ENCODE data around the gene AUTS2. TPM values are rescaled to one million over a fixed set of nuclear protein-coding genes. Genes with fewer than 3 reads are reported as not detected.

Gene AUTS2
- total RNA-seq, 1 experiment from 2014 or later = 2.5 TPM

DNA sequence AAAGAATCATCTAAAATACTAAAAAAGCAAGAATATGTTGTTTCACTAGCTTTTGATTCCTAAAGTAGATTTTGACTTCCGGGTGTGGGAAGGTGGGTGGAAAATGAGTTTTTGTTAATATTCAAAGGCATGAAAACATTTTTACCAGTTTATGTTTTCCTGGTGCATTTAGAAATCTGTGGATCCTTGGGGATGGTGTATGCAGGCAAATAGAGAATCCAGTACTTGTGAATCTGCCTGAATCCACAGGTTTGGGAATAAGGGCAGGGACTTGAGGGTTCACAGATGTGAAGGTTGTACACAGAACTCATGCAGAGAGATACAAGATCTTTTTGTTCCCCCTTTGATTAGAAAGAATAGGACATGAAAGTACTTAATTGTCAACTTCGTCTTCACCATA lies 22.4 kb downstream of the AUTS2 start:
- no peaks in the 10 kb centered on the region for H3K9me3 ChIP-seq (ENCODE audit: control insufficient read depth, insufficient read depth, low read depth, low read length)
- H3K4me1 ChIP-seq (ENCODE audit: control insufficient read depth, insufficient read depth, low read length) = no peaks in the 10 kb centered on the region
- ATAC-seq (no peak), DNase-seq (ENCODE audit: low read depth, low spot score) (no peak)
- TF ChIP-seq TCF7L2 (IDR thresholded peaks at IDR 0.05; ENCODE audit: low read depth, low read length) (no peak), SIN3A (IDR thresholded peaks at IDR 0.05; ENCODE audit: borderline replicate concordance, insufficient read depth, low read depth, low read length) (no peak), POLR2AphosphoS5 (IDR thresholded peaks at IDR 0.05; ENCODE audit: low read depth, low read length) (no peak), CTCF (IDR thresholded peaks at IDR 0.05) (no peak)
- TF ChIP-seq, protein P1, sequence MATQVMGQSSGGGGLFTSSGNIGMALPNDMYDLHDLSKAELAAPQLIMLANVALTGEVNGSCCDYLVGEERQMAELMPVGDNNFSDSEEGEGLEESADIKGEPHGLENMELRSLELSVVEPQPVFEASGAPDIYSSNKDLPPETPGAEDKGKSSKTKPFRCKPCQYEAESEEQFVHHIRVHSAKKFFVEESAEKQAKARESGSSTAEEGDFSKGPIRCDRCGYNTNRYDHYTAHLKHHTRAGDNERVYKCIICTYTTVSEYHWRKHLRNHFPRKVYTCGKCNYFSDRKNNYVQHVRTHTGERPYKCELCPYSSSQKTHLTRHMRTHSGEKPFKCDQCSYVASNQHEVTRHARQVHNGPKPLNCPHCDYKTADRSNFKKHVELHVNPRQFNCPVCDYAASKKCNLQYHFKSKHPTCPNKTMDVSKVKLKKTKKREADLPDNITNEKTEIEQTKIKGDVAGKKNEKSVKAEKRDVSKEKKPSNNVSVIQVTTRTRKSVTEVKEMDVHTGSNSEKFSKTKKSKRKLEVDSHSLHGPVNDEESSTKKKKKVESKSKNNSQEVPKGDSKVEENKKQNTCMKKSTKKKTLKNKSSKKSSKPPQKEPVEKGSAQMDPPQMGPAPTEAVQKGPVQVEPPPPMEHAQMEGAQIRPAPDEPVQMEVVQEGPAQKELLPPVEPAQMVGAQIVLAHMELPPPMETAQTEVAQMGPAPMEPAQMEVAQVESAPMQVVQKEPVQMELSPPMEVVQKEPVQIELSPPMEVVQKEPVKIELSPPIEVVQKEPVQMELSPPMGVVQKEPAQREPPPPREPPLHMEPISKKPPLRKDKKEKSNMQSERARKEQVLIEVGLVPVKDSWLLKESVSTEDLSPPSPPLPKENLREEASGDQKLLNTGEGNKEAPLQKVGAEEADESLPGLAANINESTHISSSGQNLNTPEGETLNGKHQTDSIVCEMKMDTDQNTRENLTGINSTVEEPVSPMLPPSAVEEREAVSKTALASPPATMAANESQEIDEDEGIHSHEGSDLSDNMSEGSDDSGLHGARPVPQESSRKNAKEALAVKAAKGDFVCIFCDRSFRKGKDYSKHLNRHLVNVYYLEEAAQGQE (IDR thresholded peaks at IDR 0.05; ENCODE audit: insufficient read depth in 1 of 2, low read depth in 2 of 2, low read length in 1 of 2) = no peak
- no TSS peak for BruUV-seq (replicated peaks)
- ChIA-PET CTCF (no interaction called here), POLR2A (no interaction called here)
- intact Hi-C loops (cut with micrococcal nuclease; ENCODE audit: unreplicated experiment) = no loop called here
- H3K27me3 ChIP-seq (ENCODE audit: control insufficient read depth, insufficient read depth, low read length) = no peaks in the 10 kb centered on the region
- no peak overlapping the region for H3K27ac ChIP-seq (ENCODE audit: low read length)
- in situ Hi-C loops (cut with HindIII; ENCODE audit: low pct_unique_long_range_greater_than_20kb, low sequenced_read_pairs) = no loop called here
- H3K4me3 ChIP-seq (ENCODE audit: low read depth in 2 of 2, low read length in 2 of 2) = no peak overlapping the region
- no peaks in the 10 kb centered on the region for H3K36me3 ChIP-seq (ENCODE audit: control insufficient read depth, insufficient read depth, low read length)

- POLR2A ChIA-PET = no interaction called here
- in situ Hi-C loops (cut with HindIII; ENCODE audit: low pct_unique_long_range_greater_than_20kb, low sequenced_read_pairs) (no loop called here), intact Hi-C loops (cut with micrococcal nuclease; ENCODE audit: unreplicated experiment) (no loop called here)
- no peak for DNase-seq (ENCODE audit: low read depth, low spot score)
- ATAC-seq = no peak
- no peaks in the 10 kb centered on the region for H3K36me3 ChIP-seq (ENCODE audit: control insufficient read depth, insufficient read depth, low read length)
- H3K27ac ChIP-seq (ENCODE audit: low read length) = no peak overlapping the region
- H3K4me1 ChIP-seq (ENCODE audit: control insufficient read depth, insufficient read depth, low read length) = no peaks in the 10 kb centered on the region
- H3K9me3 ChIP-seq (ENCODE audit: control insufficient read depth, insufficient read depth, low read depth, low read length) = no peaks in the 10 kb centered on the region
- no peaks in the 10 kb centered on the region for H3K27me3 ChIP-seq (ENCODE audit: control insufficient read depth, insufficient read depth, low read length)
- BruUV-seq (replicated peaks) = no TSS peak
- CTCF ChIA-PET = no interaction called here
- TF ChIP-seq POLR2AphosphoS5 (IDR thresholded peaks at IDR 0.05; ENCODE audit: low read depth, low read length) (no peak), SIN3A (IDR thresholded peaks at IDR 0.05; ENCODE audit: borderline replicate concordance, insufficient read depth, low read depth, low read length) (no peak), CTCF (IDR thresholded peaks at IDR 0.05) (no peak), TCF7L2 (IDR thresholded peaks at IDR 0.05; ENCODE audit: low read depth, low read length) (no peak)
- TF ChIP-seq, protein P1 (IDR thresholded peaks at IDR 0.05; ENCODE audit: insufficient read depth in 1 of 2, low read depth in 2 of 2, low read length in 1 of 2) = no peak
- H3K4me3 ChIP-seq (ENCODE audit: low read depth in 2 of 2, low read length in 2 of 2) = no peak overlapping the region
Observed at GRCh38 chr7:69622014-69622835, 23.9 kb downstream of the AUTS2 start.

Measured in Panc1 (cell line).